ENCODE data around the gene DOK3. TPM values are rescaled to one million over a fixed set of nuclear protein-coding genes. Genes with fewer than 3 reads are reported as not detected.

The DOK3 gene
- polyA plus RNA-seq, 2 of the 4 experiments (the other 2 are of a cell fraction), result 1.3 to 7.1 TPM

DNA sequence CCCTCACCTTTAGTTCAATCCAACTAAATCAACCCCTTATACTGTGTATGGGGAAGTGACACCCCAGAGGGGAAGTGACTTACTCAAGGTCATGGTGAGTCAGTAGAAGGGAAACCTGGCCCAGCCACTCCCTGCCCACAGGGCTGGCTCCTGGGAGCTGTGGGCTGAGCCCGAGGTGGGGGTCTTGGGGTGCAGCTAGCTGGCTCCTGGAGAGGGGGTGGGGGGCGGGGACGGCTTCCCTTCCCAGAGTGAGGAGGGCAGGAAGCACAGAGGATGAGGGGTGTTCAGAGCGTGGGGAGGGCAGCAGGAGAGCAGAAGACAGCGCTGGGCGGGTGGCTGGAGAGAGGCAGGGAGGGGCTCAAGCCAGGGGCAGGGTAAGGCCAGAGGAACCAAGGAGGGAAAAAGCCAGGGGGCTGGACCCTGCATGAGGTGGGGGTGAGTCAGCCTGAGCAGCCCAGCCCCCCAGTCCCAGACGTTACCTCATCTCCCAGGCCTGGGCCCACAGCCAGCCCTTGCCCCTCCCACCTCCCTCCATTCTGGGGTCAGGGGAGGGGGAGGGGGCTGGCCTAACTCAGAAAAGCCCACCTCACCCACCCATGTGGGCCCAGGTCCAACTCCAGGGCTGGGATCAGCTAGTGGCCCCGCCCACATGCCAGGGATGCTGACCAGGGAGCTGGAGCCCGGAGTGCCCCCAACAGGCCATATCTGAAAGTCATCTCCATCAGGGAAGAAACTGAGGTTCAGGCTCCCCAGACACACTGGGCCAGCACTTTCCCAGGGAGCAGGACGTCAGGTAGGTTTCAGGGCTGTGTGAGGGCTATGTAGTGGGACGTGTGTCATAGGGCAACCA, 15.1 kb downstream of the DOK3 start:
- no peak for FAIRE-seq
- Histone ChIP-seq H3K27ac (peak overlapping the region; percentile 82 to 95), H3K4me3 (peak overlapping the region; percentile 63; the same call in 1 of the 3 replicates), H3K4me1 (peaks cover 63% of the 10 kb centered on the region), H3K9me3 (no peaks in the 10 kb centered on the region), H3K4me2 (peak overlapping the region; percentile 98)
- POLR2A ChIA-PET, result interaction anchor here (1.0 to 1.5 kb wide), 4 partner anchors 17 to 90 kb away, joined by 3 to 4 read pairs (median 4); no protein-coding TSS in a partner anchor
- CTCF ChIA-PET, result interaction anchor here (1.4 to 18.1 kb wide), 7 partner anchors 8 to 113 kb away, joined by 5 to 354 read pairs (median 100); partner anchors contain the start of genes DBN1, PDLIM7, PFN3 and PRR7
- ATAC-seq, result peak; percentile 25 to 32
- WGBS (ENCODE audit: missing lambda C conversion rate), result 26% methylated on average over 8 of the region's 11 CpGs
- peak; percentile 70 to 82 for DNase-seq (ENCODE audit: low read depth in 1 of 2, low spot score in 1 of 2)
- TF ChIP-seq RNF2 (IDR thresholded peaks at IDR 0.05; ENCODE audit: borderline replicate concordance, low read depth), result no peak
- TF ChIP-seq RCOR1 (IDR thresholded peaks at IDR 0.05; ENCODE audit: low read depth, low read length), result no peak
- no peak; a peak in 1 of 5 replicates for TF ChIP-seq RAD21 (conservative IDR thresholded peaks at IDR 0.05 in 1 of 2, IDR thresholded peaks at IDR 0.05 in 1 of 2)
- peak; percentile 51 for TF ChIP-seq JUNB (IDR thresholded peaks at IDR 0.05)
- TF ChIP-seq GATA3 (IDR thresholded peaks at IDR 0.05; ENCODE audit: borderline replicate concordance), result peak; percentile 47; the same call in 1 of the 2 replicates
- peak in 1 of 2 experiments; percentile 22; a peak in 1 of 4 replicates for TF ChIP-seq CEBPB (IDR thresholded peaks at IDR 0.05)
- TF ChIP-seq NR3C1 (IDR thresholded peaks at IDR 0.05), result no peak
- TF ChIP-seq ZNF302 (CRISPR knock-in tag; IDR thresholded peaks at IDR 0.05), result no peak
- no peak for TF ChIP-seq POLR2AphosphoS2 (conservative IDR thresholded peaks at IDR 0.05; ENCODE audit: low read length)
- no peak for TF ChIP-seq HOXA7 (CRISPR knock-in tag; IDR thresholded peaks at IDR 0.05)
- no peak for TF ChIP-seq RFX5 (IDR thresholded peaks at IDR 0.05)
- no peak for TF ChIP-seq BHLHE40 (IDR thresholded peaks at IDR 0.05; ENCODE audit: low read depth, low read length)
- TF ChIP-seq, protein P1, sequence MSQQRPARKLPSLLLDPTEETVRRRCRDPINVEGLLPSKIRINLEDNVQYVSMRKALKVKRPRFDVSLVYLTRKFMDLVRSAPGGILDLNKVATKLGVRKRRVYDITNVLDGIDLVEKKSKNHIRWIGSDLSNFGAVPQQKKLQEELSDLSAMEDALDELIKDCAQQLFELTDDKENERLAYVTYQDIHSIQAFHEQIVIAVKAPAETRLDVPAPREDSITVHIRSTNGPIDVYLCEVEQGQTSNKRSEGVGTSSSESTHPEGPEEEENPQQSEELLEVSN (IDR thresholded peaks at IDR 0.05; ENCODE audit: borderline replicate concordance, low read depth), result no peak
- no peak for TF ChIP-seq NFE2L2 (conservative IDR thresholded peaks at IDR 0.05; ENCODE audit: low read length)
- no peak for TF ChIP-seq USF2 (IDR thresholded peaks at IDR 0.05)
- TF ChIP-seq ZSCAN20 (CRISPR knock-in tag; IDR thresholded peaks at IDR 0.05), result no peak
- no peak for TF ChIP-seq HES2 (IDR thresholded peaks at IDR 0.05)
- peak; percentile 11 for TF ChIP-seq CHD2 (IDR thresholded peaks at IDR 0.05; ENCODE audit: low read length, partially characterized antibody)
- peak; percentile 51 for TF ChIP-seq FOSL2 (IDR thresholded peaks at IDR 0.05)
- peak; percentile 83 for TF ChIP-seq FOSL2 (CRISPR knock-in tag; IDR thresholded peaks at IDR 0.05)
- no peak for TF ChIP-seq FOXS1 (CRISPR knock-in tag; IDR thresholded peaks at IDR 0.05)
- TF ChIP-seq CBX8 (IDR thresholded peaks at IDR 0.05), result no peak
- TF ChIP-seq NPAS2 (CRISPR knock-in tag; IDR thresholded peaks at IDR 0.05; ENCODE audit: borderline replicate concordance), result no peak
- no peak for TF ChIP-seq MAZ (IDR thresholded peaks at IDR 0.05; ENCODE audit: borderline replicate concordance, low read depth, low read length)
- TF ChIP-seq, protein P2, sequence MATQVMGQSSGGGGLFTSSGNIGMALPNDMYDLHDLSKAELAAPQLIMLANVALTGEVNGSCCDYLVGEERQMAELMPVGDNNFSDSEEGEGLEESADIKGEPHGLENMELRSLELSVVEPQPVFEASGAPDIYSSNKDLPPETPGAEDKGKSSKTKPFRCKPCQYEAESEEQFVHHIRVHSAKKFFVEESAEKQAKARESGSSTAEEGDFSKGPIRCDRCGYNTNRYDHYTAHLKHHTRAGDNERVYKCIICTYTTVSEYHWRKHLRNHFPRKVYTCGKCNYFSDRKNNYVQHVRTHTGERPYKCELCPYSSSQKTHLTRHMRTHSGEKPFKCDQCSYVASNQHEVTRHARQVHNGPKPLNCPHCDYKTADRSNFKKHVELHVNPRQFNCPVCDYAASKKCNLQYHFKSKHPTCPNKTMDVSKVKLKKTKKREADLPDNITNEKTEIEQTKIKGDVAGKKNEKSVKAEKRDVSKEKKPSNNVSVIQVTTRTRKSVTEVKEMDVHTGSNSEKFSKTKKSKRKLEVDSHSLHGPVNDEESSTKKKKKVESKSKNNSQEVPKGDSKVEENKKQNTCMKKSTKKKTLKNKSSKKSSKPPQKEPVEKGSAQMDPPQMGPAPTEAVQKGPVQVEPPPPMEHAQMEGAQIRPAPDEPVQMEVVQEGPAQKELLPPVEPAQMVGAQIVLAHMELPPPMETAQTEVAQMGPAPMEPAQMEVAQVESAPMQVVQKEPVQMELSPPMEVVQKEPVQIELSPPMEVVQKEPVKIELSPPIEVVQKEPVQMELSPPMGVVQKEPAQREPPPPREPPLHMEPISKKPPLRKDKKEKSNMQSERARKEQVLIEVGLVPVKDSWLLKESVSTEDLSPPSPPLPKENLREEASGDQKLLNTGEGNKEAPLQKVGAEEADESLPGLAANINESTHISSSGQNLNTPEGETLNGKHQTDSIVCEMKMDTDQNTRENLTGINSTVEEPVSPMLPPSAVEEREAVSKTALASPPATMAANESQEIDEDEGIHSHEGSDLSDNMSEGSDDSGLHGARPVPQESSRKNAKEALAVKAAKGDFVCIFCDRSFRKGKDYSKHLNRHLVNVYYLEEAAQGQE (IDR thresholded peaks at IDR 0.05), result no peak
- no peak for TF ChIP-seq SREBF2 (IDR thresholded peaks at IDR 0.05)
- no peak for TF ChIP-seq TFCP2L1 (CRISPR knock-in tag; IDR thresholded peaks at IDR 0.05)
- no peak for TF ChIP-seq EHMT2 (IDR thresholded peaks at IDR 0.05; ENCODE audit: low read depth)
- no peak for TF ChIP-seq HMGXB4 (CRISPR knock-in tag; IDR thresholded peaks at IDR 0.05; ENCODE audit: borderline replicate concordance)
- peak in 1 of 2 experiments; percentile 65; a peak in 2 of 5 replicates for TF ChIP-seq JUN (IDR thresholded peaks at IDR 0.05)
- TF ChIP-seq, protein P3, sequence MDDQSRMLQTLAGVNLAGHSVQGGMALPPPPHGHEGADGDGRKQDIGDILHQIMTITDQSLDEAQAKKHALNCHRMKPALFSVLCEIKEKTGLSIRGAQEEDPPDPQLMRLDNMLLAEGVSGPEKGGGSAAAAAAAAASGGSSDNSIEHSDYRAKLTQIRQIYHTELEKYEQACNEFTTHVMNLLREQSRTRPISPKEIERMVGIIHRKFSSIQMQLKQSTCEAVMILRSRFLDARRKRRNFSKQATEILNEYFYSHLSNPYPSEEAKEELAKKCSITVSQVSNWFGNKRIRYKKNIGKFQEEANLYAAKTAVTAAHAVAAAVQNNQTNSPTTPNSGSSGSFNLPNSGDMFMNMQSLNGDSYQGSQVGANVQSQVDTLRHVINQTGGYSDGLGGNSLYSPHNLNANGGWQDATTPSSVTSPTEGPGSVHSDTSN (IDR thresholded peaks at IDR 0.05), result no peak
- TF ChIP-seq HDAC2 (IDR thresholded peaks at IDR 0.05), result no peak
- TF ChIP-seq EP300 (IDR thresholded peaks at IDR 0.05), result no peak
- TF ChIP-seq ZC3H11A (IDR thresholded peaks at IDR 0.05), result no peak

Measured in A549 (cell line).